ENCODE results near the gene CYB5R3.

DNA sequence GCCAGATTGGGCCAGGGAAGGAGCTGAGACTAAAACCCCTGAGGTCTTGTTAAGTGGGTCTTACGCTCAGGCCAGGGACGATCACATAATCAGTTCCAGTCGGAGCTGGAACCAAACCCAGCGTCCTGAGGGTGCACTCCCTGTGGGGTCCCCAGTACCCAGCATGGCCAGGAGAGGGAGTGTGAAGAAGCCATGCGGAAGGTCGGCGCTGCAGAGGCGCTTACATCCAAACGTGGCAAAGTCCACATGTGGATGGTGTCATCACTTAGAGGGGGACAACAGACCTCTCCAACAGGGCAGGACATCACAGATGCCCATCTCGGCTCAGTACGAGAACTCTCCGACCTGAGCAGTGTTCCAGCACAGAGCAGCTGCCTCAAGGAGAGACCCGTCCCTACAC is 17.1 kb downstream of the CYB5R3 start:
- TF ChIP-seq, protein P1, sequence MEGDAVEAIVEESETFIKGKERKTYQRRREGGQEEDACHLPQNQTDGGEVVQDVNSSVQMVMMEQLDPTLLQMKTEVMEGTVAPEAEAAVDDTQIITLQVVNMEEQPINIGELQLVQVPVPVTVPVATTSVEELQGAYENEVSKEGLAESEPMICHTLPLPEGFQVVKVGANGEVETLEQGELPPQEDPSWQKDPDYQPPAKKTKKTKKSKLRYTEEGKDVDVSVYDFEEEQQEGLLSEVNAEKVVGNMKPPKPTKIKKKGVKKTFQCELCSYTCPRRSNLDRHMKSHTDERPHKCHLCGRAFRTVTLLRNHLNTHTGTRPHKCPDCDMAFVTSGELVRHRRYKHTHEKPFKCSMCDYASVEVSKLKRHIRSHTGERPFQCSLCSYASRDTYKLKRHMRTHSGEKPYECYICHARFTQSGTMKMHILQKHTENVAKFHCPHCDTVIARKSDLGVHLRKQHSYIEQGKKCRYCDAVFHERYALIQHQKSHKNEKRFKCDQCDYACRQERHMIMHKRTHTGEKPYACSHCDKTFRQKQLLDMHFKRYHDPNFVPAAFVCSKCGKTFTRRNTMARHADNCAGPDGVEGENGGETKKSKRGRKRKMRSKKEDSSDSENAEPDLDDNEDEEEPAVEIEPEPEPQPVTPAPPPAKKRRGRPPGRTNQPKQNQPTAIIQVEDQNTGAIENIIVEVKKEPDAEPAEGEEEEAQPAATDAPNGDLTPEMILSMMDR (optimal IDR thresholded peaks at IDR 0.05 in 1 of 3, IDR thresholded peaks at IDR 0.05 in 1 of 3, conservative IDR thresholded peaks at IDR 0.05 in 1 of 3; ENCODE audit: extremely low read depth in 1 of 3, insufficient read depth in 2 of 3, low read length in 3 of 3): peak; percentile 20 to 31 (median 24)
- TF ChIP-seq EZH2 (IDR thresholded peaks at IDR 0.05; ENCODE audit: low read length): no peak

Data from keratinocyte (primary cell).